GM12865 (cell line): ENCODE measurements around the gene KRT2.

Experiments used
- DNase-seq: peaks from one replicate; pipeline ENCODE4 v3.0.0; 2010; ENCODE audit warnings: low read depth
- H3K4me3 ChIP-seq: 2 replicates; pipeline ENCODE4 v1.5.1; 2011; ENCODE audit warnings: mild to moderate bottlenecking, low read depth, low read length, control low read depth
- TF ChIP-seq, protein P1 (sequence below): IDR thresholded peaks from 2 replicates; pipeline ENCODE4 v1.5.1; 2011; ENCODE audit warnings: low read length, control low read depth, low read depth, inconsistent platforms; ENCODE audit not compliant: insufficient read depth; ENCODE audit errors: missing control alignments

Gene KRT2

GRCh38 chr12:52636592-52637258, 15.3 kb downstream of the KRT2 start:
- DNase-seq = no peak
- TF ChIP-seq, protein P1, sequence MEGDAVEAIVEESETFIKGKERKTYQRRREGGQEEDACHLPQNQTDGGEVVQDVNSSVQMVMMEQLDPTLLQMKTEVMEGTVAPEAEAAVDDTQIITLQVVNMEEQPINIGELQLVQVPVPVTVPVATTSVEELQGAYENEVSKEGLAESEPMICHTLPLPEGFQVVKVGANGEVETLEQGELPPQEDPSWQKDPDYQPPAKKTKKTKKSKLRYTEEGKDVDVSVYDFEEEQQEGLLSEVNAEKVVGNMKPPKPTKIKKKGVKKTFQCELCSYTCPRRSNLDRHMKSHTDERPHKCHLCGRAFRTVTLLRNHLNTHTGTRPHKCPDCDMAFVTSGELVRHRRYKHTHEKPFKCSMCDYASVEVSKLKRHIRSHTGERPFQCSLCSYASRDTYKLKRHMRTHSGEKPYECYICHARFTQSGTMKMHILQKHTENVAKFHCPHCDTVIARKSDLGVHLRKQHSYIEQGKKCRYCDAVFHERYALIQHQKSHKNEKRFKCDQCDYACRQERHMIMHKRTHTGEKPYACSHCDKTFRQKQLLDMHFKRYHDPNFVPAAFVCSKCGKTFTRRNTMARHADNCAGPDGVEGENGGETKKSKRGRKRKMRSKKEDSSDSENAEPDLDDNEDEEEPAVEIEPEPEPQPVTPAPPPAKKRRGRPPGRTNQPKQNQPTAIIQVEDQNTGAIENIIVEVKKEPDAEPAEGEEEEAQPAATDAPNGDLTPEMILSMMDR = no peak
- no peak overlapping the region for H3K4me3 ChIP-seq

- no peak for DNase-seq
- no peak overlapping the region for H3K4me3 ChIP-seq
- TF ChIP-seq, protein P1 = no peak
Observed at GRCh38 chr12:52636189-52636588, 15.8 kb downstream of the KRT2 start.

DNA sequence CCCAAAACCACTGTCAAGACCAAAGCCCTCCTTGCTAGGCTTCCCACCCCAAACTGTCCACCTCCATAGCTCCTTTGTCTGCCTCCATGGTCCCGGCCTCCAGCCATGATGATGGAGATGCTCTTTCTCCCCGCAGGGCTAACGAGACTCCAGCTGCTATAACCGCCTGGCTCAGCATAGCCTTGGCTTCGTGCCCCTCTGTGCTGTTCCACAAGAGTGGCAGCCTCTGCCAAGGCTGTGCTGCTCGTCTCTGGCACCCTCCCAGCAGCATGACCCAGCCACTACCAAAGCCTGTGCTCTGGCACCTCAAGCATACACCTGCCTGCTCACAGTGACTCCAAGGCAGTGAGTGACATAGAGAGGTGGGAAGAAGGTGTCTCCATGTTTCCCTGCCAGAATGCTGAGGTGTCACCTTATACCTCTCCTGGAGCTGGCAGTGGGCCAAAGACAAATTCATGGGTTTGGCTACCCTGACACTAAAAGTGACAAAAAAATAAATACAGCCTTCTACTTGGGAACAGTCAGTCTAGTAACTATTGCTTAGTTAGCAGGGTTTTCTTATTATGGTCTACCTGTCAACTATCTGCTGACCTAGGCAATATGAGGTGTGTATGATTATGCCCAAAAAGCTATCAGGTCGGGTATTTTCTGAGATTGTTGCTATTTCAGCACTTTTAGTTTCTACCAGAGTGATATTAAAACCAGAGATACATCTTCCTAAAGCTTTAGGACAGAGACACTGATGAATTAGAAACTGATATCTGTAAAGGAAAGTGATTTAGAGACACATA, 17.6 kb downstream of the KRT2 start:
- no peak for DNase-seq
- H3K4me3 ChIP-seq = no peak overlapping the region
- TF ChIP-seq, protein P1 = no peak

DNA sequence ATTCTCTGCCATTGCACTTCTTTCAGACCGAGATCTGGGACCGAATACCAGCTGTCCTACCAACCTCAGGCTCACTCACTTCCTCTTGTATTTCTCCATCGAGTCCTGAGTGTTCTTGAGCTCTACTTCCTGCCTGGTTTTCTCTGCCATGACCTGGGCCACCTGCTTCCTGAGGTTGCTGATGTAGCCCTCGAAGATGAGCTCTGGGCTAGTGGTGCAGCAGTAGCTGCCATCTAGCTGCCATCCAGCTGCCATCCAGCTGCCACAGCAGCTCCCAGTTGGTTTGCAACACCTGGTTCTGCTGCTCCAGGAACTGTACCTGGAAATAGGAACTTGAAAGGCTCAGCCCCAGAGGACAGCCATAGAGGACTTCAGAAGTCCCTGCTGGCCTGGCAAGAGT, 18.6 kb downstream of the KRT2 start:
- H3K4me3 ChIP-seq = no peak overlapping the region
- TF ChIP-seq, protein P1 = no peak
- DNase-seq = no peak

DNA sequence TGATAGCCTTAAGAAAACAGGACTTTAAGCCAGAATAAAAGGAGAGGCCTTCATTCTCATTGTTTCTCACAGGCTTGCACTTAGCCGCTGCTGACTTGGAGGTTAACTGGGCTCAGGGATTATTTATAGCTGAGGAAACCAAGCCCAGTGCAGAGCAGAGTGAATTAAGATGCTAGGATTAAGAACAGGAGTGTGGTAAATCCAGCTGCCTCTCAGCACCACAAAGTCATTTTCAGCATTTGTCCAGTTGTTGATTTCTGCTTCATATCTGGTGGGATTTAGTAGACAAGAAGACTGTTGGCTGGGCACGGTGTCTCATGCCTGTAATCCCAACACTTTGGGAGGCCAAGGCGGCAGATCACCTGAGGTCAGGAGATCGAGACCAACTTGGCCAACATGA, 19.4 kb downstream of the KRT2 start:
- TF ChIP-seq, protein P1 = no peak
- DNase-seq = no peak
- H3K4me3 ChIP-seq = no peak overlapping the region

DNA sequence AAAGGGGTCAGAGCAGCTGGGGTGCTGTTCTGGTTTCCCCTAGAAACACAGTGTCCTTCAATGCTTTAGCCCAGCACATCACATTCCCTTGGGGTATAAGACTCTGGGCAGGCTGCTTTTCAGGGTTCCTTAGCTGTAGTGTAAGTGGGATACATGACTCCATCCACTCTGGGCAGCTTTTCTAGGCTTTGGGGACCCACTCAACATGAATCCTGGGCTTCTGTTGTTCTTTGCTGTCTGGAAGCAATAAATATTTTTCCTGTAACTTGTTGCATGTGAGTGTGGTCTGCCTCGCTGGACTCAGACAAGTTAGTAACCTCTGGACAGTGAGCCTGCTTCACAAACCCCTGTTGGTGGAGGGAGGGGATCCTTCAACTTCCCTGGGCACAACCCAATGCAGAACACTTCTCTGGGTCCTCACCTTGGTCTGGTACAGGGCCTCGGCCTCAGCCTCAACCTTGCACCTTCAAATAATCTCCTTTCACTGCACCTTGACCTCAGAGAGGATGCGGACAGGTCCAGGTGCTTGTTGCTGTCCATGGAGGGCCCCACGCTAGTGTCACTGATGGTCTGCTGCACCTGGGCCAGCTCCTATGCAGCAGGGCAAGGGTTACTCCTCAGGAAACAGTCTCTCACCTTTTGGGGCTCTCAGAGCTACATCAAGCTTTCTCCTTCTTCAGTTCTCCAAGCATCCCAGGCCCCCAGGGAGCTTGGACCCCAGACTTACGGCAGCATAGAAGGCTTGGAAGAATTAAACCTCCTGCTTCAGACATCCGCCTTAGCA, 20.1 kb downstream of the KRT2 start:
- no peak overlapping the region for H3K4me3 ChIP-seq
- DNase-seq = no peak
- TF ChIP-seq, protein P1 = no peak
